Sigmoid colon (tissue), 7 donors: Measurements from ENCODE around the gene FSTL3. TPM values are rescaled to one million over a fixed set of nuclear protein-coding genes. Genes with fewer than 3 reads are reported as not detected.

Experiments
- DNase-seq: peaks from one replicate; pipeline ENCODE4 v3.0.0-alpha.2; 2019
- H3K27ac ChIP-seq, 4 donors: fragments of 200-600 bp; sonication (generic); one replicate each; pipeline ENCODE4 v1.5.1; 2016 to 2019; ENCODE audit warnings: mild to moderate bottlenecking in 1 of 4
- H3K27me3 ChIP-seq, 3 donors: fragments of 200-600 bp; sonication (generic); one replicate each; pipeline ENCODE4 v1.5.1; 2019; ENCODE audit warnings: mild to moderate bottlenecking in 1 of 3
- H3K36me3 ChIP-seq, 4 donors: fragments of 200-600 bp; sonication (generic); one replicate each; pipeline ENCODE4 v1.5.1; 2016 to 2019
- H3K4me1 ChIP-seq, 4 donors: fragments of 200-600 bp; sonication (generic); one replicate each; pipeline ENCODE4 v1.5.1; 2017 to 2019
- H3K4me3 ChIP-seq, 4 donors: fragments of 200-600 bp; sonication (generic); one replicate each; pipeline ENCODE4 v1.5.1; 2017 to 2019; ENCODE audit warnings: mild to moderate bottlenecking in 2 of 4, moderate library complexity in 1 of 4
- H3K9me3 ChIP-seq, 4 donors: fragments of 200-600 bp in 3 of 4; sonication (generic) in 3 of 4; one replicate each; pipeline versions ENCODE4 v1.5.1 to v1.6.1; 2013 to 2019
- EP300 ChIP-seq, 4 donors: sonication (generic); formaldehyde crosslinking; IDR thresholded peaks; one replicate each; pipeline ENCODE4 v1.6.1; 2017; ENCODE audit warnings: antibody characterized with exemption in 4 of 4
- POLR2A ChIP-seq, 2 donors: fragments of 450-650 bp; IDR thresholded peaks; one replicate each; pipeline ENCODE4 v1.6.1; 2016; ENCODE audit warnings: antibody characterized with exemption in 2 of 2, mild to moderate bottlenecking in 2 of 2, moderate library complexity in 2 of 2
- POLR2AphosphoS5 ChIP-seq, 4 donors: sonication (generic); formaldehyde crosslinking; IDR thresholded peaks; one replicate each; pipeline ENCODE4 v1.6.1; 2017; ENCODE audit warnings: antibody characterized with exemption in 4 of 4
- WGBS, 2 donors: extraction: QIAGEN DNeasy Blood & Tissue Kit; methylation state at CpG; one replicate each; pipeline ENCODE4 v1.1.7; 2013; 5-methylcytosine and 5-hydroxymethylcytosine counted together
- intact Hi-C: fragments of 100-400 bp; cut with DNase I; formaldehyde crosslinking; loops from one replicate; pipeline ENCODE4 v1.15.1; 2023
- polyA plus RNA-seq, 3 donors: library from polyadenylated mRNA; stranded (reverse); fragments of 200-250 nt; gene quantifications; one replicate each; pipeline ENCODE4 v1.2.3, GENCODE V29; 2013
- total RNA-seq, 4 donors: library from RNA; depleted of rRNA; stranded (reverse); fragments of >200 nt; gene quantifications; one replicate each; pipeline ENCODE4 v1.1.0, GENCODE V29; 2016
- TF ChIP-seq, protein P1 (sequence below), 4 experiments: fragments of 450-650 bp in 3 of 4; fragments of 200-600 bp in 1 of 4; IDR thresholded peaks; one replicate each; pipeline ENCODE4 v1.5.1; 2016 to 2019; ENCODE audit warnings: antibody characterized with exemption in 4 of 4, mild to moderate bottlenecking in 3 of 4, moderate library complexity in 2 of 4
- donor health status: healthy with polysubstance abuse.
- donor health status: Bipolar disorder and iron deficiency.
- donor health status: healthy.

Gene FSTL3
- total and polyA plus RNA-seq, 7 donors = 1.6 to 118 (median 35.7) TPM

GRCh38 chr19:718991-719512, 42.9 kb downstream of the FSTL3 start:
- Histone ChIP-seq H3K4me3 (peak overlapping the region in 1 of 4 donors; percentile 18), H3K27ac (peak overlapping the region; percentile 52 to 75 (median 61)), H3K9me3 (peaks cover 0 to 4% (median under 1%) of the 10 kb centered on the region in 4 donors), H3K36me3 (no peaks in the 10 kb centered on the region), H3K27me3 (peaks cover 4 to 31% (median 6%) of the 10 kb centered on the region in 3 donors), H3K4me1 (peaks cover 0 to 28% (median 18%) of the 10 kb centered on the region in 4 donors)
- TF ChIP-seq POLR2AphosphoS5 (IDR thresholded peaks at IDR 0.05) (peak in 2 of 4 donors; percentile 20 to 32), EP300 (IDR thresholded peaks at IDR 0.05) (no peak), POLR2A (IDR thresholded peaks at IDR 0.05) (no peak)
- TF ChIP-seq, protein P1, sequence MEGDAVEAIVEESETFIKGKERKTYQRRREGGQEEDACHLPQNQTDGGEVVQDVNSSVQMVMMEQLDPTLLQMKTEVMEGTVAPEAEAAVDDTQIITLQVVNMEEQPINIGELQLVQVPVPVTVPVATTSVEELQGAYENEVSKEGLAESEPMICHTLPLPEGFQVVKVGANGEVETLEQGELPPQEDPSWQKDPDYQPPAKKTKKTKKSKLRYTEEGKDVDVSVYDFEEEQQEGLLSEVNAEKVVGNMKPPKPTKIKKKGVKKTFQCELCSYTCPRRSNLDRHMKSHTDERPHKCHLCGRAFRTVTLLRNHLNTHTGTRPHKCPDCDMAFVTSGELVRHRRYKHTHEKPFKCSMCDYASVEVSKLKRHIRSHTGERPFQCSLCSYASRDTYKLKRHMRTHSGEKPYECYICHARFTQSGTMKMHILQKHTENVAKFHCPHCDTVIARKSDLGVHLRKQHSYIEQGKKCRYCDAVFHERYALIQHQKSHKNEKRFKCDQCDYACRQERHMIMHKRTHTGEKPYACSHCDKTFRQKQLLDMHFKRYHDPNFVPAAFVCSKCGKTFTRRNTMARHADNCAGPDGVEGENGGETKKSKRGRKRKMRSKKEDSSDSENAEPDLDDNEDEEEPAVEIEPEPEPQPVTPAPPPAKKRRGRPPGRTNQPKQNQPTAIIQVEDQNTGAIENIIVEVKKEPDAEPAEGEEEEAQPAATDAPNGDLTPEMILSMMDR (IDR thresholded peaks at IDR 0.05) = no peak
- peak; percentile 87 for DNase-seq
- whole genome bisulfite sequencing, 2 donors = 16 to 27% methylated on average over 54 of the region's 54 CpGs
- intact Hi-C loops = no loop called here

GRCh38 chr19:719636-720344, 43.6 kb downstream of the FSTL3 start:
- H3K9me3 ChIP-seq = peaks cover 0 to 4% (median under 1%) of the 10 kb centered on the region in 4 donors
- no peak for TF ChIP-seq POLR2AphosphoS5 (IDR thresholded peaks at IDR 0.05)
- TF ChIP-seq EP300 (IDR thresholded peaks at IDR 0.05) = no peak
- TF ChIP-seq POLR2A (IDR thresholded peaks at IDR 0.05) = no peak
- TF ChIP-seq, protein P1 (IDR thresholded peaks at IDR 0.05) = no peak
- no peak for DNase-seq
- peak overlapping the region in 2 of 4 donors; percentile 5 to 18 for H3K4me3 ChIP-seq
- peak overlapping the region; percentile 52 to 75 (median 61) for H3K27ac ChIP-seq
- WGBS, 2 donors = 12 to 24% methylated on average over 79 of the region's 79 CpGs
- peaks cover 0 to 28% (median 18%) of the 10 kb centered on the region in 4 donors for H3K4me1 ChIP-seq
- no peaks in the 10 kb centered on the region for H3K36me3 ChIP-seq
- peaks cover 4 to 31% (median 6%) of the 10 kb centered on the region in 3 donors for H3K27me3 ChIP-seq
- intact Hi-C loops = no loop called here

GRCh38 chr19:720345-721160, 44.4 kb downstream of the FSTL3 start:
- intact Hi-C loops = no loop called here
- peaks cover 0 to 28% (median 18%) of the 10 kb centered on the region in 4 donors for H3K4me1 ChIP-seq
- peak overlapping the region in 1 of 4 donors; percentile 5 for H3K4me3 ChIP-seq
- peaks cover 4 to 28% (median 6%) of the 10 kb centered on the region in 3 donors for H3K27me3 ChIP-seq
- 23 to 25% methylated on average over 55 to 56 of the region's 58 CpGs for WGBS, 2 donors
- peak overlapping the region; percentile 52 to 75 (median 61) for H3K27ac ChIP-seq
- H3K9me3 ChIP-seq = no peaks in the 10 kb centered on the region
- DNase-seq = no peak
- H3K36me3 ChIP-seq = no peaks in the 10 kb centered on the region
- TF ChIP-seq EP300 (IDR thresholded peaks at IDR 0.05) (no peak), POLR2A (IDR thresholded peaks at IDR 0.05) (no peak), POLR2AphosphoS5 (IDR thresholded peaks at IDR 0.05) (no peak)
- TF ChIP-seq, protein P1 (IDR thresholded peaks at IDR 0.05) = no peak

DNA sequence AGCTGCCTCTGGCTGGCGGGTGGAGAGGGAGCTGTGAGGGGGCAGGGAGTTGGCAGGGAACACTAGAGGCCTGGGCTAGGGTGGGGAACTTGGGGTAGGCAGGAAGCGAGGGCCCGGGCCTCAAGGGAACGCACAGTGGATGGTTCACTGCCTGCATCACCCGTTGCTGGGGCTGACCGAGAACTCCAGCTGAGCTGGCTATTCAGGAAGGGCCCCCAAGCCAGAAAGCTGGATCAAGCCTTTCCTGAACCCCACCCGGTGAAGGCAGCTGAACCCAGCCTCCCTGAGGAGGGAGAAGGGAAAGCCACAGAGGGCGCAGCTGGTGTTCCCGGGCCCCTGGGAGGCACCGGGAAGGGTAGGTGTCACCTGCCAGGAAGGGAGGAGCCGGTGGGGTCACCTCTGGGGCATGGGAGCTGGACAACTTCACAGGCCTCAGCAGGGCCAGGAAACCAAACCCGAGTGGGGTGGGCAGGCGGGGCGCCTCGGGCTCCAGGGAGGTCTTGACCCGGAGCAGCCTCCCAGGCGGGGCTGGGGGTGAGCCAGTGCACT, 46.4 kb downstream of the FSTL3 start:
- Histone ChIP-seq H3K27me3 (peaks cover 4 to 26% (median 6%) of the 10 kb centered on the region in 3 donors), H3K27ac (peak overlapping the region in 2 of 4 donors; percentile 17 to 22), H3K4me3 (no peak overlapping the region), H3K36me3 (peaks cover 0 to 4% (median 2%) of the 10 kb centered on the region in 4 donors), H3K9me3 (no peaks in the 10 kb centered on the region), H3K4me1 (peaks cover 0 to 28% (median 18%) of the 10 kb centered on the region in 4 donors)
- DNase-seq = no peak
- 36 to 37% methylated on average over 17 of the region's 17 CpGs for WGBS, 2 donors
- intact Hi-C loops = no loop called here
- TF ChIP-seq POLR2A (IDR thresholded peaks at IDR 0.05) (no peak), POLR2AphosphoS5 (IDR thresholded peaks at IDR 0.05) (no peak), EP300 (IDR thresholded peaks at IDR 0.05) (no peak)
- TF ChIP-seq, protein P1 (IDR thresholded peaks at IDR 0.05) = no peak
